ENCODE data around the gene SCAF11.

The SCAF11 gene

DNA sequence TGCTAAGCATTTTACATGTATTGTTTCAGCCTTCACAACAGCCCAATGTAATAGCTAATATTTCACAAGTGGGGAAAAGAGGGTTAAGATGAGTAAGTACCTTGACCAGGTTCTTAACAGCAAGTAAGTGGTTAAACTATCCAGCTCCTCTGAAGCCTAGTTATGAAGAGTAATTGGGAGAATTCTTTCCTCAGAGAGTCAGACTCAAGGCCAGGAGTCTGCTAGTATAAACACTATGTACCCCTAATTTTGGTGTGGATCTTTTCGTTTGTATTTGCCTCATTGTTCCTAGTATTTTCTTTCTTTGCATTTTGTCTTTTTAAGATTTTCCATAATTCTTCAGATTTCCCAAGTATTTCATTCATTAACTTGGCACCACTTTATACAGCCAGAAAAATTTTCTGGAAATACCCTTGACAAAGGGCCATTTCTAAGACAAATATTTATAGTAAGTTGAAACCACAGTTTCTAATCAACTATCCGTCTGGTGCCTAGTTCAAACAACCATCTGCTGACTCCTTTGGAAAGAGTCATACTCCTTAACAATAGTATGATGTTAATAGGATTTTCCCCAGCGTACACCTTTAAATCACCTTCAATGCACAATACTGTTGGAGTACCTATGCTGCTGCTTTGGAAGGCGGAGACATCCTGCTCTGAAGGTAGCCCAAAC lies 81.2 kb downstream of the SCAF11 start:
- DNase-seq, result no peak

DNA sequence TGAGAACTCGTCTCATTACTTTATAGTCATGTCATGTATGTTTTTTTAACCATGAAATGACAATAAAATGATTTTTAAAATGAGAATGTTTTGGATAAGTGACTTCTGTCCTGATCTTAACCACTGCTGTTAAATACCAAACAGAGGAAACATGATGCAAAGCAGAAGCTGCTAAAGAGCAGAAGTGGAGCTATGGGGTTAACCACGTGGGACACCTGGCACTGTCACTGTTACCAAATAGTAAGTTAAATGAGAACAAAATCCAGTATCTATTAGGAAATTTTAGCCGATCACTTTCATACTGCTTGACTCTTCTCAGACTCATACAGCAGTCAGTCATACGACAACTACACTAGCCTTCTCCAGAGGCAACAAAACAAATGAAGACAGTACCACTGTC lies 82.4 kb downstream of the SCAF11 start:
- no peak for DNase-seq

DNA sequence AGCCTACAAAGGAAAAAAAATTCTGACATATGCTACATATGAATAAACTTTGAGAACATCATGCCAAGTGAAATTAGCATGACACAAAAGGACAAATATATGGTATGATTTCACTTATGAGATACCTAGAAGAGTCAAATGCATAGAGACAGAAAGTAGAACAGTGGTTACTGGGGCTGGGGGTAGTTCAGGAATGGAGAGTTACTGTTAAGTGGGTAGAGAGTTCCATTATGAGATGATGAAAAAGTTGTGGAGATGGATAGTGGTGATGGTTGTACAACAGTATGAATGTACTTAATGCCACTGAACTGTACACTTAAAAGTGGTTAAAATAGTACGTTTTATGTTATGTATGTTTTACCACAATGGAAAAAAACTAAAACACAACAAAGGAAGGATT lies 92.3 kb downstream of the SCAF11 start:
- no peak for DNase-seq

DNA sequence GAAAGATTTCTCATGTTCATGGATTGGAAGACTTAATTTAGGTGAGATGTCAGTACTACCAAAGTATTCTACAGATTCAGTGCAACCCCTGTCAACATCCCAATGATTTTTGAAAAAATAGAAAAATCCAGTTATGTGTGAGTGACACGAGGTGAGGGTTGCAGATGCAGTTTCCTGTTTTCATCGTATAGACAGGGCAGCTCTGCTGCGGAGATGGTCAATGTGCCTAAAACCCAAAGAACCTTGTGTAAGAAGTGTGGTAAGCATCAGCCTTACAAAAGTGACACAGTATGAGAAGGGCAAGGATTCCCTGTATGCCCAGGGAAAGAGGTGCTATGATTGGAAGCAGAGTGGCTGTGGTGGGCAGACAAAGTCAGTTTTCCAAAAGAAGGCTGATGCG lies 94.4 kb downstream of the SCAF11 start:
- DNase-seq, result no peak

GRCh38 chr12:45893240-45893639 lies 97.1 kb downstream of the SCAF11 start:
- DNase-seq, result no peak

GRCh38 chr12:45890276-45890675 lies 100.1 kb downstream of the SCAF11 start:
- no peak for DNase-seq

DNA sequence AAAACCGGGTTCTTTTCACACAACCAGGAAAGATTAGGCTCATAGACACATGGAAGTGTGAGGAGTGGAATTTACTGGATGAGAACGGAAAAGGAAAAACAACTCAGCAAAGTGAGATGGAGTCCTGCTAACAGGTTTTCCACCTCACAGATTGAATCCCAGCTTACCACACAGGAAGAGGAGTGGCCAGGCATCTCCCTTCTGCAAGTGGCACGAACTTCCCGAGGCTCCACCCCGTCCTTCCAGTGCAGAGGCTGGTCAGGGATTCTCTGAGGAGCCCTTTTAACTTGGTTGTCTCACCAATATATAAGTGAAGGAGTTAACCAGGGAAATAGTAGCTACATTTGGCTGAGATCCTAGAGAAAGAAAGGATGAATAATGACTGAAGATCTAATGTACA lies 102.8 kb downstream of the SCAF11 start:
- no peak for DNase-seq

- DNase-seq, result no peak
Observed at GRCh38 chr12:45886685-45887084, 103.7 kb downstream of the SCAF11 start.

- DNase-seq, result no peak
Observed at GRCh38 chr12:45883187-45883586, 107.2 kb downstream of the SCAF11 start.

- DNase-seq, result no peak
Observed at GRCh38 chr12:45880533-45880932, 109.8 kb downstream of the SCAF11 start.

- no peak for DNase-seq
Observed at GRCh38 chr12:45879363-45879895, 110.9 kb downstream of the SCAF11 start.

- no peak for DNase-seq
Observed at GRCh38 chr12:45878630-45879255, 111.6 kb downstream of the SCAF11 start.

- no peak for DNase-seq
Observed at GRCh38 chr12:45877069-45877468, 113.3 kb downstream of the SCAF11 start.

DNA sequence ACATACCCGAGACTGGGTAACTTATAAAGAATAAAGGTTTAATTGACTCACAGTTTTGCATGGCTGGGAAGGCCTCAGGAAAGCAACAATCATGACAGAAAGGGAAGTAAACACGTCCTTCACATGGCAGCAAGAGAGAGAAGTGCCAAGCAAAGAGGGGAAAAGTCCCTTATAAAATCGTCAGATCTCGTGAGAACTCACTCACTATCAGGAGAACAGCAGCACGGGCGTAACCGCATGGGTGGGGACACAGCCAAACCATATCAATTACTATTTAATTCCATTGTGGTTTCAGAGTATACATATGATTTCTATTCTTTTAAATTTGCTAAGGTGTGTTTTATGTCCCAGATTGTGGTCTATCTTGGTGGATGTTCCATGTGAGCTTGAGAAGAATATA lies 117.9 kb downstream of the SCAF11 start:
- DNase-seq, result no peak

All from activated CD4-positive, alpha-beta T cell treated with anti-CD3 and anti-CD28 coated beads for 1 hour (primary cell).